ENCODE results near the gene CCDC158. TPM values are rescaled to one million over a fixed set of nuclear protein-coding genes. Genes with fewer than 3 reads are reported as not detected.

The CCDC158 gene
- total and polyA plus RNA-seq, 2 of the 4 experiments (the other 2 are of a cell fraction) = not detected

- BruUV-seq (replicated peaks) = no TSS peak
- no peak overlapping the region for H3K9ac ChIP-seq (ENCODE audit: low read depth, low read length)
Observed at GRCh38 chr4:76458825-76459224, 37.9 kb upstream of the CCDC158 start.

More at GRCh38 chr4:76458825-76459224, 37.9 kb upstream of the CCDC158 start:
- Histone ChIP-seq H3K23ac (ENCODE audit: low read depth, low read length) (no peak overlapping the region), H3K4me3 (ENCODE audit: insufficient read depth, low read depth, low read length) (no peak overlapping the region), H2AFZ (replicated peaks; ENCODE audit: low read length, poor library complexity) (no peak overlapping the region), H3K27ac (ENCODE audit: insufficient read depth, low read length) (no peak overlapping the region), H3K4me1 (ENCODE audit: control insufficient read depth, insufficient read depth, low read length) (0 out of 2 replicates have a peak, but pooled peaks cover 3% of the 10 kb centered on the region), H3K14ac (replicated peaks; ENCODE audit: low read depth, low read length) (no peak overlapping the region), H3K36me3 (ENCODE audit: control insufficient read depth, insufficient read depth, low read length) (no peaks in the 10 kb centered on the region), H3K4ac (ENCODE audit: low read depth, low read length) (no peak overlapping the region), H2BK120ac (ENCODE audit: low read depth, low read length) (no peak overlapping the region), H4K91ac (ENCODE audit: insufficient read depth, low read depth, low read length) (no peak overlapping the region), H2BK15ac (ENCODE audit: low read depth, low read length) (no peak overlapping the region), H2BK5ac (ENCODE audit: low read depth, low read length, poor library complexity, severe bottlenecking) (no peak overlapping the region), H4K8ac (ENCODE audit: low read depth in 2 of 2, low read length in 2 of 2) (no peak overlapping the region), H2AK9ac (replicated peaks; ENCODE audit: low read depth, low read length, poor library complexity) (no peak overlapping the region), H3K9me1 (ENCODE audit: insufficient read depth, low read length) (peaks cover 2% of the 10 kb centered on the region; the same call in 1 of the 2 replicates), H3K4me2 (ENCODE audit: low read depth, low read length) (no peak overlapping the region), H3K79me1 (ENCODE audit: low read depth in 1 of 2, low read length in 2 of 2) (no peaks in the 10 kb centered on the region), H3K18ac (ENCODE audit: low read depth, low read length) (no peak overlapping the region), H3K27me3 (ENCODE audit: control insufficient read depth, insufficient read depth, low read length) (no peaks in the 10 kb centered on the region; the same call in 1 of the 2 replicates), H3K56ac (ENCODE audit: extremely low read depth, insufficient read depth, low read length) (no peak overlapping the region), H2AK5ac (ENCODE audit: low read depth, low read length) (no peak overlapping the region), H4K20me1 (ENCODE audit: insufficient read depth, low read length) (no peaks in the 10 kb centered on the region), H2BK20ac (ENCODE audit: low read depth, low read length) (no peak overlapping the region), H3K9me3 (ENCODE audit: control insufficient read depth, insufficient read depth, low read length) (peaks cover 7% of the 10 kb centered on the region), H4K5ac (ENCODE audit: low read depth, low read length) (no peak overlapping the region)
- no CpG with 5 or more reads among the region's 3 CpGs for WGBS, 2 experiments (ENCODE audit: extremely low coverage in 2 of 2, insufficient read length in 1 of 2)
- DNase-seq (no peak), ATAC-seq (ENCODE audit: low read depth) (peak; percentile 32; the same call in 1 of the 2 replicates)
- dilution Hi-C loops (cut with HindIII; ENCODE audit: low sequenced_read_pairs, unreplicated experiment) = no loop called here
- in situ Hi-C loops (cut with MboI; ENCODE audit: low sequenced_read_pairs) = no loop called here
- no peak for TF ChIP-seq USF2 (IDR thresholded peaks at IDR 0.05; ENCODE audit: low read depth, low read length)
- TF ChIP-seq, protein P1, sequence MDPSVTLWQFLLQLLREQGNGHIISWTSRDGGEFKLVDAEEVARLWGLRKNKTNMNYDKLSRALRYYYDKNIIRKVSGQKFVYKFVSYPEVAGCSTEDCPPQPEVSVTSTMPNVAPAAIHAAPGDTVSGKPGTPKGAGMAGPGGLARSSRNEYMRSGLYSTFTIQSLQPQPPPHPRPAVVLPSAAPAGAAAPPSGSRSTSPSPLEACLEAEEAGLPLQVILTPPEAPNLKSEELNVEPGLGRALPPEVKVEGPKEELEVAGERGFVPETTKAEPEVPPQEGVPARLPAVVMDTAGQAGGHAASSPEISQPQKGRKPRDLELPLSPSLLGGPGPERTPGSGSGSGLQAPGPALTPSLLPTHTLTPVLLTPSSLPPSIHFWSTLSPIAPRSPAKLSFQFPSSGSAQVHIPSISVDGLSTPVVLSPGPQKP (IDR thresholded peaks at IDR 0.05; ENCODE audit: borderline replicate concordance, low read depth, low read length) = no peak
- no peak for TF ChIP-seq RFX5 (IDR thresholded peaks at IDR 0.05; ENCODE audit: low read depth, low read length)
- no peak for TF ChIP-seq BHLHE40 (IDR thresholded peaks at IDR 0.05; ENCODE audit: low read depth, low read length)
- TF ChIP-seq, protein P2, sequence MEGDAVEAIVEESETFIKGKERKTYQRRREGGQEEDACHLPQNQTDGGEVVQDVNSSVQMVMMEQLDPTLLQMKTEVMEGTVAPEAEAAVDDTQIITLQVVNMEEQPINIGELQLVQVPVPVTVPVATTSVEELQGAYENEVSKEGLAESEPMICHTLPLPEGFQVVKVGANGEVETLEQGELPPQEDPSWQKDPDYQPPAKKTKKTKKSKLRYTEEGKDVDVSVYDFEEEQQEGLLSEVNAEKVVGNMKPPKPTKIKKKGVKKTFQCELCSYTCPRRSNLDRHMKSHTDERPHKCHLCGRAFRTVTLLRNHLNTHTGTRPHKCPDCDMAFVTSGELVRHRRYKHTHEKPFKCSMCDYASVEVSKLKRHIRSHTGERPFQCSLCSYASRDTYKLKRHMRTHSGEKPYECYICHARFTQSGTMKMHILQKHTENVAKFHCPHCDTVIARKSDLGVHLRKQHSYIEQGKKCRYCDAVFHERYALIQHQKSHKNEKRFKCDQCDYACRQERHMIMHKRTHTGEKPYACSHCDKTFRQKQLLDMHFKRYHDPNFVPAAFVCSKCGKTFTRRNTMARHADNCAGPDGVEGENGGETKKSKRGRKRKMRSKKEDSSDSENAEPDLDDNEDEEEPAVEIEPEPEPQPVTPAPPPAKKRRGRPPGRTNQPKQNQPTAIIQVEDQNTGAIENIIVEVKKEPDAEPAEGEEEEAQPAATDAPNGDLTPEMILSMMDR (conservative IDR thresholded peaks at IDR 0.05; ENCODE audit: low read depth, low read length) = no peak
- TF ChIP-seq RCOR1 (IDR thresholded peaks at IDR 0.05; ENCODE audit: insufficient replicate concordance, low read length) = no peak
- CTCF ChIA-PET = no interaction called here
- intact Hi-C loops (cut with micrococcal nuclease) = no loop called here
- POLR2A ChIA-PET (ENCODE audit: unreplicated experiment) = no interaction called here
